Gastroesophageal sphincter (tissue), 4 donors: Measurements from ENCODE around the gene RAP1GAP2. TPM values are rescaled to one million over a fixed set of nuclear protein-coding genes. Genes with fewer than 3 reads are reported as not detected.

Experiments
- ATAC-seq: fragments of 150-250 bp; one replicate; pipeline ENCODE4 v1.9.1; 2016; ENCODE audit warnings: mild to moderate bottlenecking, moderate library complexity
- H3K27ac ChIP-seq, 4 donors: fragments of 200-600 bp; sonication (generic) in 3 of 4; 1 replicate in 3 of 4; 2 replicates in 1 of 4; pipeline ENCODE4 v1.5.1; 2016 to 2019
- H3K27me3 ChIP-seq: fragments of 200-600 bp; sonication (generic); one replicate; pipeline ENCODE4 v1.5.1; 2019
- H3K36me3 ChIP-seq, 2 donors: fragments of 200-600 bp; sonication (generic); one replicate each; pipeline ENCODE4 v1.5.1; 2019; ENCODE audit warnings: control low read depth in 1 of 2
- H3K4me1 ChIP-seq, 3 donors: fragments of 200-600 bp; sonication (generic); 1 replicate in 2 of 3; 2 replicates in 1 of 3; pipeline ENCODE4 v1.5.1; 2016 to 2019; ENCODE audit warnings: control low read depth in 2 of 3
- H3K4me3 ChIP-seq, 2 donors: fragments of 200-600 bp; sonication (generic); one replicate each; pipeline ENCODE4 v1.5.1; 2019; ENCODE audit warnings: mild to moderate bottlenecking in 1 of 2, moderate library complexity in 1 of 2
- H3K9me3 ChIP-seq, 3 donors: fragments of 200-600 bp; sonication (generic); one replicate each; pipeline ENCODE4 v1.5.1; 2017 to 2019; ENCODE audit warnings: control low read depth in 2 of 3
- EP300 ChIP-seq: sonication (generic); formaldehyde crosslinking; IDR thresholded peaks from one replicate; pipeline ENCODE4 v1.6.1; 2017; ENCODE audit warnings: antibody characterized with exemption, mild to moderate bottlenecking
- POLR2A ChIP-seq, 2 donors: fragments of 450-650 bp; IDR thresholded peaks; one replicate each; pipeline ENCODE4 v1.6.1; 2017; ENCODE audit warnings: antibody characterized with exemption in 2 of 2, mild to moderate bottlenecking in 2 of 2, moderate library complexity in 1 of 2
- POLR2AphosphoS5 ChIP-seq: sonication (generic); formaldehyde crosslinking; IDR thresholded peaks from one replicate; pipeline ENCODE4 v1.6.1; 2017; ENCODE audit warnings: antibody characterized with exemption
- WGBS, 2 donors: methylation state at CpG; one replicate each; pipeline ENCODE4 v1.1.5; 2018; ENCODE audit warnings: low coverage in 1 of 2; 5-methylcytosine and 5-hydroxymethylcytosine counted together
- total RNA-seq, 4 donors: library from RNA; depleted of rRNA; stranded (reverse); fragments of >200 nt; gene quantifications; one replicate each; pipeline ENCODE4 v1.1.0, GENCODE V29; 2016
- TF ChIP-seq, protein P1 (sequence below), 4 experiments: fragments of 200-600 bp in 2 of 4; fragments of 450-650 bp in 2 of 4; sonication (generic) in 1 of 4; IDR thresholded peaks; one replicate each; pipeline ENCODE4 v1.5.1; 2017 to 2019; ENCODE audit warnings: antibody characterized with exemption in 4 of 4, mild to moderate bottlenecking in 2 of 4, moderate library complexity in 2 of 4

RAP1GAP2 gene
- total RNA-seq, 4 donors from 2014 or later, result 8.8 to 19.5 (median 11.3) TPM

DNA sequence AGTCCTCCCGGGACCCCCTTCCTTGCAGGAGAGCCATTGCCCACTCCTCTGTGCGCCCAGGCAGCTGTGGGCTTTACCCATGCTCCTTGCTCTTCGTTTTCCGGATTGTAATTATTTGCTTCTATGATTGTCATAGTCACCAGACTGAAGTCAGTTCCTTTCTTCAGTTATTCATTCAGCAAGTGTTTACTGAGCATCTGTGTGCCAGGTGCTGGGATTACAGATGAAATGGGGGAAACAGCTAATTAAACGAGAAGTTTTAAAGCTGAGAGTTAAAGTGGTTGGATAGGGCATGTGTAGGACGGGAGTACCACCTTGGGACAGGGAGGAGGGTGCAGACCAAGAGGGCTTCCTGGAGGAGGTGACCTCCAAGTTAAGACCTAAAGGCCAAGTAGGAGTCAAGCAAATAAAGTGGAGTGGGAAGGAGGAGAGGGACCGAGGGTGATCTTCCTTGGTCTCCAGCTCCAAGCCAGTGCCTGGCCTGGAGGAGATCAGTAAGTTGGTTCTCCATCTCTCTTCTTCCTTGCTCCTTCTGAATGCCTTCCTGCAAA is 140.6 kb downstream of the RAP1GAP2 start:
- Histone ChIP-seq H3K9me3 (no peaks in the 10 kb centered on the region), H3K4me1 (peaks cover 0 to 15% (median 0%) of the 10 kb centered on the region in 3 donors), H3K4me3 (no peak overlapping the region), H3K27ac (no peak overlapping the region), H3K27me3 (no peaks in the 10 kb centered on the region), H3K36me3 (peaks cover 0 to 8% of the 10 kb centered on the region in 2 donors)
- TF ChIP-seq POLR2AphosphoS5 (no peak), EP300 (no peak), POLR2A (IDR thresholded peaks at IDR 0.05) (no peak)
- TF ChIP-seq, protein P1, sequence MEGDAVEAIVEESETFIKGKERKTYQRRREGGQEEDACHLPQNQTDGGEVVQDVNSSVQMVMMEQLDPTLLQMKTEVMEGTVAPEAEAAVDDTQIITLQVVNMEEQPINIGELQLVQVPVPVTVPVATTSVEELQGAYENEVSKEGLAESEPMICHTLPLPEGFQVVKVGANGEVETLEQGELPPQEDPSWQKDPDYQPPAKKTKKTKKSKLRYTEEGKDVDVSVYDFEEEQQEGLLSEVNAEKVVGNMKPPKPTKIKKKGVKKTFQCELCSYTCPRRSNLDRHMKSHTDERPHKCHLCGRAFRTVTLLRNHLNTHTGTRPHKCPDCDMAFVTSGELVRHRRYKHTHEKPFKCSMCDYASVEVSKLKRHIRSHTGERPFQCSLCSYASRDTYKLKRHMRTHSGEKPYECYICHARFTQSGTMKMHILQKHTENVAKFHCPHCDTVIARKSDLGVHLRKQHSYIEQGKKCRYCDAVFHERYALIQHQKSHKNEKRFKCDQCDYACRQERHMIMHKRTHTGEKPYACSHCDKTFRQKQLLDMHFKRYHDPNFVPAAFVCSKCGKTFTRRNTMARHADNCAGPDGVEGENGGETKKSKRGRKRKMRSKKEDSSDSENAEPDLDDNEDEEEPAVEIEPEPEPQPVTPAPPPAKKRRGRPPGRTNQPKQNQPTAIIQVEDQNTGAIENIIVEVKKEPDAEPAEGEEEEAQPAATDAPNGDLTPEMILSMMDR (IDR thresholded peaks at IDR 0.05), result no peak
- ATAC-seq, result no peak
- WGBS, 2 donors, result 87 to 88% methylated on average over 5 to 7 of the region's 7 CpGs

DNA sequence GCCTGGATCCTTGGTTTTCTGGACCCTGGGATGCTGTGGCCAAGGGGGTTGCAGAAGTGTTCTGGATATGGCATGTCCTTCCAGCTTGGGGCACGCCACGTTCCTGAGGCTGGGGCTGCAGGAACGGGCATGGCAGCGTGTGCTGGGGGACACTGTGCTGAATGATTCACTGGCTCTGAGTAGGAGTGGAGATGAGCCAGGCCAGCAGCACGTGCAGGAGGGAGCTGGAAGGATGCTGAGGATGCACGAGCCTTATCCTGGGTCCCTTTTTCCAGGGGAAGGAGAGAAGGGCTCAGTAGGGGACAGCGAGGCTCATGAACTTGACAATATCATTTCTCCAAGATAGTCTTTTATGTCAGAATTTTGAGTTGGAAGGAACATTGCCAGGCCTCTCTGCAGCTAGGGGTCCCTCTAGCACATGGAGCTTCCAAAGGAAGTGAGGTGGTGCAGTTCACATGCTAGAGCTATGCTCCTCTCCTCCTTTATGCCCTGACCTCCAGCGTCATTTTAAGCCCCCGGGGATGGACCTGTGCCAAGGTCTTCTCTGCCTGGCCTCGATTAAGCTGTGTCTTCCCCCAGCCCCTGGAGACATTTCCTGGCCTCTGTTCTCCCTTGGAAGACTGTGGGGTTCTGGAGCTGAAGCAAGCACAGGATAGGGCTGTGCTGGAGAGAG is 141.2 kb downstream of the RAP1GAP2 start:
- Histone ChIP-seq H3K9me3 (no peaks in the 10 kb centered on the region), H3K36me3 (peaks cover 0 to 8% of the 10 kb centered on the region in 2 donors), H3K4me1 (peaks cover 0 to 15% (median 0%) of the 10 kb centered on the region in 3 donors), H3K27ac (no peak overlapping the region), H3K27me3 (no peaks in the 10 kb centered on the region), H3K4me3 (no peak overlapping the region)
- TF ChIP-seq, protein P1 (IDR thresholded peaks at IDR 0.05), result no peak
- no peak for TF ChIP-seq POLR2A (IDR thresholded peaks at IDR 0.05)
- TF ChIP-seq POLR2AphosphoS5, result no peak
- no peak for TF ChIP-seq EP300
- ATAC-seq, result no peak
- 59 to 61% methylated on average over 4 to 5 of the region's 10 CpGs for WGBS, 2 donors

DNA sequence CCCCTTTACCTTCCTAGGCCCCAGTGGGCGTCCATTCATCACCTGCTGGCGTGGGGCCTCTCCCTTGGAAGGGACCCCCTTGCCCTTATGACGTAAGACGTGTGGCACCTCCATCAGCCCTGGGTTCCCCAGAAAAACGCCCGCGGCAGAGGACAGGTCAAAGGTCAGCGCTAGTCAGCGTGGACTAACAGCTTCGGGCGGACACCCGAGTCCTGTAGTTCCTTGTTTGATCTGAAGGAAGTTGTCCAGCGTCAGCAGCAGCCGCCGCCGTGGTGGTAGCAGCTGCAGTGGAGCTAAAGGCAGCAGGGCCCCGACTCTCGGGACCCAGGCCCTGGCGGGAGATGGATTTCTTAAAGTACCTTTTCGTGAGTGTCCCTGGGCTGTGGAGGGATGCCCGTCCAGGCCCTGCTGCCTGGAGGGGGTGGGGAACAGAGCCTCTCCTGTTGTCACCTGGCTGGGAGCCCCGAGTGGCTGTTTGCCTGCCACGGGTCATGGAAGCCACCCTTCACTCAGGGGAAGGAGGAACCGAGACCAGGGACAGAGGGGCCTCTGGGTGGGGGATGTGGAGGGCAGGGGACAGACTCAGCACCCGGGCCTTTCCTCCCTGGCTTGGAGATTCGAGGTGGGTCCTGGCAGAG is 143.6 kb downstream of the RAP1GAP2 start:
- TF ChIP-seq POLR2AphosphoS5, result no peak
- no peak for TF ChIP-seq EP300
- TF ChIP-seq POLR2A (IDR thresholded peaks at IDR 0.05), result no peak
- TF ChIP-seq, protein P1 (IDR thresholded peaks at IDR 0.05), result no peak
- Histone ChIP-seq H3K4me1 (peaks cover 0 to 15% (median 0%) of the 10 kb centered on the region in 3 donors), H3K36me3 (no peaks in the 10 kb centered on the region), H3K9me3 (no peaks in the 10 kb centered on the region), H3K27me3 (no peaks in the 10 kb centered on the region), H3K4me3 (no peak overlapping the region), H3K27ac (peak overlapping the region in 2 of 4 donors; percentile 14 to 38)
- peak; percentile 13 for ATAC-seq
- WGBS, 2 donors, result 87% methylated on average over 3 of the region's 26 CpGs; no CpG with 5 or more reads in 1 of the 2 donors

DNA sequence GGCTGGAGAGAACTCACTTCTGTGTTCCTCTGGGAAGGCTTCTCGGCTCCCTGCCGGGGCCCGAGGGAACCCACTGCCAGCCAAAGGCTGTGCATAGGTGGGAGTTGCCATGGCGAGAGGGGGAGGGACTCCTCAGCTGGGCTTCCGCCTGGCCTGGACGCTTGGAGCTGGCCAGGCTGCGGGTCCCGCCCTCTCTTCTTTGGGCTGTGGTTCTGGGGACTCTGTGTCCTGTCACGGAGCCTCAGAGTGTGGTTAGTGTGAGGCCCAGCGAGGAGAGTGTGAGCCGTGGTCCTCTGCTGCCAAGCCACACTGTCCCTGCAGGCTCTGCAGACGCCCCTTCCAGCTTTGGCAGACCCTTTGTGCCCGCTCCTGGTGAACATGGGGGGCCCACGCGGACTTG is 144.1 kb downstream of the RAP1GAP2 start:
- no CpG with 5 or more reads among the region's 15 CpGs for WGBS, 2 donors
- no peaks in the 10 kb centered on the region for H3K9me3 ChIP-seq
- no peak overlapping the region for H3K4me3 ChIP-seq
- peak overlapping the region in 2 of 4 donors; percentile 14 to 38 for H3K27ac ChIP-seq
- ATAC-seq, result peak; percentile 62
- no peaks in the 10 kb centered on the region for H3K27me3 ChIP-seq
- no peaks in the 10 kb centered on the region for H3K36me3 ChIP-seq
- no peak for TF ChIP-seq POLR2A (IDR thresholded peaks at IDR 0.05)
- TF ChIP-seq EP300, result no peak
- TF ChIP-seq POLR2AphosphoS5, result no peak
- TF ChIP-seq, protein P1 (IDR thresholded peaks at IDR 0.05), result no peak
- peaks cover 0 to 15% (median 0%) of the 10 kb centered on the region in 3 donors for H3K4me1 ChIP-seq
